ENCODE results near the gene SSRP1.
"Not testable (repeated sequence)": the region's sequence is repeated elsewhere in the genome, so short reads cannot be mapped to it uniquely, and the experiment has no call there.

The SSRP1 gene

GRCh38 chr11:57336856-57337255 is 1.2 kb upstream of the SSRP1 start:
- not testable (repeated sequence) for DNase-seq

- no peak for DNase-seq
These were observed 497 bp upstream of the SSRP1 start for GRCh38 chr11:57336111-57336666.

- no peak for DNase-seq
These were observed 709 bp downstream of the SSRP1 start for GRCh38 chr11:57335023-57335342.

- no peak for DNase-seq
These were observed 2.8 kb downstream of the SSRP1 start for GRCh38 chr11:57332694-57333440.

DNA sequence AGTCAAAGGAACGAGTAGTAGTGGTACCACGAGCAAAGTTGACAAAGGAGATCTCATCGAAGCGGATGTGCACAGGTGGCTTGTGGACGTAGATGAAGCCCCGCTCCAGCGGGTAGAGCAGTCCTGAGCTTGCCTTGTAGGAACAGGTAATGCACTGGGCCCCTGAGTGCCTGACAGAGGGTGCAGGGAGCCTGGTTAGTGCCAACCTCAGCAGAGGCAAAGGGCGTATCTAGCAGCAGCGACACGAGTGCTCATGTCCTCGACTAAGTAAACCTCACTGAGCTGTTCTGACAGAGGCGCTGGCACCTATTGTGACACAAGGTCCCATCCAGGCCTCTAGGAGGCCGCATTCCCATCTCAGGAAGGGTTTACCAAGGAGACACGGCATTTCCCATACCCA is 4.0 kb downstream of the SSRP1 start:
- DNase-seq, result no peak

DNA sequence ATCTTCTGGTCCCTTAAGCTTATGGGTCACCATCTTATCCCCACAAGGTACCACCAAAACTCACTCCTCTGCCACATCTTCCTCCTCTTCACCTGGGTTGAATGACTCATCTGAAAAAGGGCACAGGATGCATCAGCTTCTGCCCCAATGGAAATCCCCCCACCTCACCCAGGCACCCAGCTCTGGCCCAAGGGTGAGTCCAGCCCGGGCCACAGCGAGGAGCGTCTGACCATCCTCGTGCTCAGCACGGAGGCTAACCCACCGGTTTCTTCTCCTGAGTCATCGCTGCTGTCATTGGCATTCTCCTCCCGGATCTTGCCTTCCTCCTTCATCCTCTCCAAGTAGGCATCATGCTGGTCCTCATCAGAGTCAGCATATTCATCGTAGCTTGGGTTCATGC is 5.7 kb downstream of the SSRP1 start:
- no peak for DNase-seq

GRCh38 chr11:57327721-57328120 is 8.0 kb downstream of the SSRP1 start:
- DNase-seq, result no peak

DNA sequence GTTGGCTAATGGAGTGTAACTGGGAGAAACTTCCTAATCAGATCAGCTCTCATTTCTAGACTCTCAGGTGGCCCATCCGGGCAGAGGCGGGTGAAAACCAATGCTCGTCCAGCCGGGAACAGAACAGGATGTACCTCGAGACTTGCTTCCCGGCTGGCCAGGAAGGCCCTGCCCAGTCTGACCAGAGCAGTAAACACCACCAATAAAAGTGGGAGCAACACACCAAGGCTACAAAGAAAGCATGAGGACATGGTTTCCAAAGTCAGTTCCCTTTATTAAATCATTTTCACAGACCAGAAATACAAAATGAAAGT is 10.0 kb downstream of the SSRP1 start:
- no peak for DNase-seq

DNA sequence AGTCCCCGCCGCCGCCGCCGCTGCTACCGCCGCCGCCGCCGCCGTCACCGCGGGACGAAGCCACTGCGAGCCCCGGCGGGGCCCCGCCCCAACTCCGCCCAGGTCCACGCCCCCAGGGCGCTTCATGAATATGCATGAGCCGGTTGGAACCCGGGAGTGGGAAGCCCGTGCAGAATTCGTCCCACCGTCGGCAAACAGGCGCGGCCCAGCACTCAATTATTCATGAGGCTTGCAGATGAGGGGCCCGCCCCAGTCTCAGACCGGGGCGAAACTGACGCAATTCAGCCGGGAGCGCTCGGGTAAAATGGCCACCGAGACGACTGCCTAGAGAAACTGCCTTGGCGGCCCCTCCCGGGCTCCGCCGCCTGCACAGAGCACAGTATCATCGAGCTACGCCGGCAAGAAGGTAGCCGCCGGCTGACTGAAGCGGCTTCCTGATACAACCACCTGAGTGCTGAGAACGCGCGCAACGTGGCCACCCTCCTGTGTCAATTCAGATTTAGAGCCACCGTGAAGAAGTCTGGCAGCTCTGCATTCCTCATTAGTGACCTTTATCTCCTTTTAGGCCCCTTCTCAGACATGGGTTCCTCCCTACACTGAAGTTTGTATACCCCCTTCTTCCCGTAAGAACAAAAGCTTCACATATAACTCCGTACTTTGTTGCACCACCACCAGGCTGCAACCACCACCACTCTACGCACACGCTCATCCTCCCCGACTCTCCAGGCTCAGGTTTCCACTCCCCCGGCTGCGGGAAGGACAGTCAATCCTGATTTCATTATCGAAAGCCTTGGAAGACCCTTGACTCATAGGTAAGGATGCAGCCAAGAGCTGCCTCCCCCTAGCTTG is 10.6 kb downstream of the SSRP1 start, which contains the start of gene TNKS1BP1:
Gene TNKS1BP1 (minus strand): TSS at position 67 of the 849 bp plus-strand sequence. CDS start 3,067 bp downstream, outside the sequence.
- peak; percentile 92 to 93 for DNase-seq

- DNase-seq, result no peak
These were observed 11.4 kb downstream of the SSRP1 start for GRCh38 chr11:57324154-57324885.

- no peak for DNase-seq
These were observed 11.9 kb downstream of the SSRP1 start for GRCh38 chr11:57323855-57324153.

DNA sequence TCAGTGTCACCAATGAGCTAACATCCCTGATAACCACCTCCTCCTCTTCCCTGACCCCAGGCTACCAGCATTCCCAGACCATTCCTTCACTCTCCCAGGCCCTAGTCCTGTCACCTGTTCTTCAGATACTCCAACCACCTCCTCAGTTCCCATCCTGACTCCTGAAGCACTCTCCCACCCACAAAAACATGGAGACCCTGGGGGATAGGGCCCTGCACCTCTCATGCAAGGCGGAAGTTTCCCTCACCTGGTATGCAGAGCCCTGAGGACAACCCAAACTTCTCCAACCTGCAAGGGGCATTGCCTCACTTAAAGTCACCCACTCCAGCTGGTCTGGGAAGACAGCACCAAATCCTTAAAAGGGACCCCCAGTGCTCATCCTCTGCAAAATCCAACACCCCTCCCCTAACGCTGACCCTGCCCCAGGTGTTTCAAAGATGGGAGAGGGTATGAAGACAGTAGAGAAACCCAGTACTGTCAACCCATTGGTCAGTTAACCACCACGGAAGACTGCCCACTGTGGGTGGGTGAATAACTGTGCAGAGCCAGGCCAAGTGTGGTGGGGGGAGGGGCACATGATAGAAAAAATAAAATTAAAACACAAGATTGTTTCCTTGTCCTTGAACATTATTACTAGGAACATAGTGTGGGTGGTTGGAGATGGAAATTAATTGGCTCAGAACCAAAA is 12.4 kb downstream of the SSRP1 start:
- no peak for DNase-seq

DNA sequence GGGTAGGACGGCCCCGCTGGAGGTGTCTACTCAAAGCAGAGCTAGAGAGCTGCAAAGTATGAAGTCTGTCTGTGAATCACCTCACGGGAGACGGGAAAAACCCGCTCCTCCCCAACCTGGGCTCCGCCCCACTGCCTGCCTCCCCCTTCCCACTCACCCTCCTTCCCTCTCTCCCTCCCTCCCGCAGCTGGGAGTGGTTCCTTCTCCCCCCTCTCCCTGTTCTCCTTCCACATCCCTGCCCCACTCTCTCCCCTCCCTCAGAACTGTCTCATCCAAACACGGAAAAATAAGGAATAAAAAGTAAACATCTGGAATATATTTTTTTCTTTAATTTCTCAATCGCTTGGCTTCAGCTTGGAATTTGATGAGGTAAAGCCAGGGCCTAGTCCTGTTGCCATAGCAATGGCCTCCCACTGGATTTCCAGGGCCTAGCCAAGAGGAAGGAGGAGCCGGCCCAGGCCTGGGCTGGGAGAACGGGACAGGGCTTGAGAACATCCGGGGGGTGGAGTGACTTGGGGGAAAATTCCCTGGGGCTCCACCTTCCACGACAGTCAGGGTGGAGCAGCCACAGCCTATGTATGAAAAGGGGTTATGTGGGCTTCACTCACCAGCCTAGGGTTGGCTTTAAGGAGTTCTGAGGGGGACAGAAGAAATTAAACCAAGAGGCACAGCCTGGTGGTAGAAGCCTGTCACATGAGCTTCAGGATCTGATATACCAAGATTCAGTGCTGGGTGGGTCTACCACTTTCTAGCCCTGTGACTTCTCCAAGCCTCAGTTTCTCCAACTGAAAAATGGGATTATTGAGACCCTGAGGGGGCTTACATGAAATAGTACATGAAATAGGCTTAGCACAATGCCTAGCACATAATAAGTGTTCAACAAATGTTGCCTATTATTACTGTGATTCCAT is 13.2 kb downstream of the SSRP1 start:
- DNase-seq, result no peak

DNA sequence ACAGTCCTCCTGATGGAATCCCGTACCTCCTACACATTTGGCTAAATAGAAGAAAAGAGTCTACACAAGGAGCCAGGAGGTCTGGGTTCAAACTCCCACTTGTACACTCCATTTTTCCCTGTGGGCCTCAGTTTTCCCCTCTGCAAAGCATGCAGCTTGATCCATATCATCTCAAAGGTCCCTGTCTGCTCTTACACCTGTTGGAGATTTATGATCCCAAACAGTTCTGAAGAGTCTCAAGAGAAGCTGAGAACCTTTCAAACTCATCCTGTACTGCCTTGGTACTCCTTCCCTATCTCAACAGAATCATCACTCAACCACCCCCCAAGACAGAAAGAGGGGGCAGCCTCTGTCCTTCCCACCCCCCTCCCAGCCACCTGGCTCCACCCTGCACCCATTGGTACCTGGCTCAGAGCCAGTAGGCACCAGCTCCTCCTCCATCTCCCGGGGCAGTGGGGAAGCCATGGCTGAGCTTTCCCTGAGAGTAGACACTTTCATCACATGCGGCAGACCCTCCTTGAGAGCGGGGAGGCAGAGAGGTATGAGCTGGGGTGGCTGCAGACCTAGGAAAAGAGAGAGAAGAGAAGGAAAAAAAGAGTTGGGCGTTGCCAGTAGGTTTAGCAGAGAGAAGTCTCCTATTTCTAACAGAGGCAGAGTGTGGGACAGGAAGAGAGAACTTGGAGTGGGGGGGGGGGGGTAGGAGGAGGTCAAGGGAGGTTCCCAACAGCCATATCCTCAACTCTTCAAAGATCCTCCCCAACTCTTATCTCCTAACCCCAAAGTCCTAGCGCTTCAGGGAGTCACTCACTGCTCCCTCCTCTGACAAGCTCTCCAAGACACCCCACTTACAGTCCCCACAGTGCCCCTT is 14.1 kb downstream of the SSRP1 start:
- no peak for DNase-seq

GRCh38 chr11:57320719-57321387 is 14.8 kb downstream of the SSRP1 start:
- DNase-seq, result no peak

DNA sequence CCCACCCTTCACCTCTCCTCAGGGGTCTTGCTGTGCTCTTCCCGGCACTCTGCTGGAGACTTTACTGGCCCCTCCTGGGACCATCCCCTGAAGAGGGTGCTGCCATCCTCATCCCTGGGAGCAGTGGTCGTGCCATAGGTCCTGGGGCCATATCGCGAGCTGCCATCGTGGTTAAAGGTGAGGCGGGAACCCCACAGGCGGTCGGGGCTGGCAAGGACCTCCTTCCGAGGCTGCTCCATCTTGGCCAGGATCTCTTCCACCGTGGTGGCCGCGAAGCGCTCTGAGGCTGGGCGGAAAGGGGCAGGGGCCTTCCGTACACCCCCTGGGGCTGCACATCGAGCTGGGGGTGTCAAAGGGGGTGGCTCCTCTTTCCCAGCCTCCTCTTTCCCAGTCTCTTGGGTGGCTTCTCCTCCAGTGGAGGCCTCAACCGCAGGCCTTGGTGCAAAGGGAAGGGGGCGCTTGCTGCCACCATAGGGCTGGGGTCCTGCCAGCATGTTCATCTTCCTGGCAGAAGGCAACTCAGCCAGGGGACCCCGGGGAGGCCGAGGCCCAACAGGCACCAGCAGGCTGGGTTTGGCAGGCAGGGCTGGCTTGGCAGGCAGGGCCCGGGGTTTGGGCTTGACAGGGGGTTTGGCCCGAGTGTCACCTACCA is 15.5 kb downstream of the SSRP1 start:
- no peak for DNase-seq

- DNase-seq, result no peak
These were observed 17.5 kb downstream of the SSRP1 start for GRCh38 chr11:57318178-57318577.

DNA sequence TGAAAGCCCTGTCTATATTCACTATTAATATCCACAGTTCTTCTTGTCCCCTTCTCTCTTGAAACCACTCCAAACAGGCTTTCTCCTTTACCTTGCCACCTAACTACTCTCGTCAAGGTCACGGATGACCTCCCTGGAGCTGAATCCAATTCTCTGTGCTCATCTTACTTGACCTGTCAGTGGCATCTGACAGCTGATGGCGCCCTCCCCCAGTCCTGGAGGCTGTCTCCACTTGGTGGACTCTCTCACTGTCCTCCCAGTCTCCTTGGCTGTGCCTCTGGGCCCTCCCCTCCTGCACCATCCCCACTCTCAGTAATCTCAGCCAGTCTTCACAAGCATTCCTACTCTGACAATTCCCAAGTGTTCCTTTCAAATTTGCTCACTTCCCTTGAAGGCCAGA is 19.7 kb downstream of the SSRP1 start:
- DNase-seq, result no peak

DNA sequence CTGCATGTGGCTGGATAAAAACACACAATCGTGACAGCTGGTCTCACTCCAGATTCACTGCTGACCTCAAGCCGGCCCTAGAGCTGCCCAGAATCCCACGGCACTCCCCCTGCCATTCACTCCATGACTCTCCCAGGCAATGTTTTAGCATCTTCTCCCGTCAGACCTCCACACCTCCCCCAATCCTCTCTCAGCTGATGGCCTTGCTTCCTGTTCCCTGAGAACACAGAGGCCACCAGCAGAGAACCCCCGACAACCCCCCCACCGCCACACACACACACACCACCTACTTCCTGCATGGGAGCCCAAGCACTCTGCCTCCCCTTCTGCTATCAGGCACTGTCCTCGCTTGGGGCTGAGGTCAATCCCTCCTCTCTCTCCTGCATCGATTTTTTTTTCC is 20.2 kb downstream of the SSRP1 start:
- DNase-seq, result no peak
